Activated B cell treated with CpG ODN at 0.5 μM for 24 hours (primary cell): ENCODE results near the gene COL6A2. TPM values are rescaled to one million over a fixed set of nuclear protein-coding genes. Genes with fewer than 3 reads are reported as not detected.
A peak's percentile ranks its signal among the peaks of the same experiment; 100 is the strongest.

Experiments
- ATAC-seq: fragments of 200-7000 bp; cut with Tn5 transposase; one replicate; pipeline ENCODE4 v1.10.0; 2021; ENCODE audit warnings: low read depth, mild to moderate bottlenecking, moderate library complexity
- CTCF ChIA-PET: fragments of 350-600 bp; sonication (Branson Sonifier 250); formaldehyde crosslinking; loops from one replicate; lab custom pipeline; 2021; ENCODE audit warnings: antibody characterized with exemption; lab: Charles Lee
- POLR2A ChIA-PET: fragments of 350-600 bp; sonication (Branson Sonifier 250); formaldehyde crosslinking; loops from one replicate; lab custom pipeline; 2021; ENCODE audit warnings: antibody characterized with exemption; lab: Charles Lee
- DNase-seq: peaks from one replicate; pipeline ENCODE4 v3.0.0; 2022
- H3K27ac Mint-ChIP-seq: one replicate; pipeline ENCODE4 v1.8.0; 2020; ENCODE audit warnings: mixed read lengths
- H3K27me3 Mint-ChIP-seq: one replicate; pipeline ENCODE4 v1.8.0; 2021; ENCODE audit warnings: mixed read lengths
- H3K36me3 Mint-ChIP-seq: one replicate; pipeline ENCODE4 v1.8.0; 2021; ENCODE audit warnings: low read depth, mixed read lengths
- H3K4me1 Mint-ChIP-seq: one replicate; pipeline ENCODE4 v1.8.0; 2021; ENCODE audit warnings: mixed read lengths
- H3K4me3 Mint-ChIP-seq: one replicate; pipeline ENCODE4 v1.8.0; 2020; ENCODE audit warnings: mild to moderate bottlenecking, mixed read lengths
- H3K9me3 Mint-ChIP-seq: one replicate; pipeline ENCODE4 v1.8.0; 2020; ENCODE audit warnings: mixed read lengths
- CTCF ChIP-seq: fragments of 200-600 bp; IDR thresholded peaks from one replicate; pipeline ENCODE4 v1.8.0; 2022; ENCODE audit warnings: antibody characterized with exemption, mild to moderate bottlenecking
- intact Hi-C: fragments of 100-400 bp; cut with micrococcal nuclease; formaldehyde crosslinking; loops from one replicate; pipeline ENCODE4 v1.15.1; 2024
- total RNA-seq: library from RNA; stranded (reverse); gene quantifications from 2 replicates; pipeline ENCODE4 v1.2.3, GENCODE V29; 2022

COL6A2 gene
- total RNA-seq, 1 donor from 2014 or later: 0.40 TPM

- peaks cover 12% of the 10 kb centered on the region for H3K9me3 Mint-ChIP-seq
- ATAC-seq: no peak
- ChIA-PET CTCF (no interaction called here), POLR2A (no interaction called here)
- DNase-seq: no peak
- no peaks in the 10 kb centered on the region for H3K36me3 Mint-ChIP-seq
- no peaks in the 10 kb centered on the region for H3K4me1 Mint-ChIP-seq
- TF ChIP-seq CTCF: no peak
- H3K4me3 Mint-ChIP-seq: no peak overlapping the region
- intact Hi-C loops: no loop called here
- no peak overlapping the region for H3K27ac Mint-ChIP-seq
- no peaks in the 10 kb centered on the region for H3K27me3 Mint-ChIP-seq
Observed at GRCh38 chr21:46110499-46111192, 12.7 kb downstream of the COL6A2 start.

- ChIA-PET POLR2A (no interaction called here), CTCF (no interaction called here)
- DNase-seq (peak; percentile 5), ATAC-seq (no peak)
- Mint-ChIP-seq H3K4me1 (no peaks in the 10 kb centered on the region), H3K27me3 (no peaks in the 10 kb centered on the region), H3K27ac (no peak overlapping the region), H3K9me3 (peaks cover 9% of the 10 kb centered on the region), H3K36me3 (no peaks in the 10 kb centered on the region), H3K4me3 (no peak overlapping the region)
- intact Hi-C loops: no loop called here
- no peak for TF ChIP-seq CTCF
Observed at GRCh38 chr21:46111193-46111571, 13.3 kb downstream of the COL6A2 start.

- ATAC-seq: no peak
- peak; percentile 7 for DNase-seq
- Mint-ChIP-seq H3K27ac (no peak overlapping the region), H3K4me3 (no peak overlapping the region), H3K36me3 (no peaks in the 10 kb centered on the region), H3K9me3 (peaks cover 7% of the 10 kb centered on the region), H3K27me3 (no peaks in the 10 kb centered on the region), H3K4me1 (no peaks in the 10 kb centered on the region)
- CTCF ChIA-PET: no interaction called here
- no peak for TF ChIP-seq CTCF
- POLR2A ChIA-PET: no interaction called here
- intact Hi-C loops: no loop called here
Observed at GRCh38 chr21:46111857-46112724, 14.2 kb downstream of the COL6A2 start.

GRCh38 chr21:46112725-46113215, 14.9 kb downstream of the COL6A2 start:
- intact Hi-C loops: no loop called here

More at GRCh38 chr21:46112725-46113215, 14.9 kb downstream of the COL6A2 start:
- peak; percentile 8 for DNase-seq
- Mint-ChIP-seq H3K4me3 (no peak overlapping the region), H3K36me3 (no peaks in the 10 kb centered on the region), H3K27me3 (no peaks in the 10 kb centered on the region), H3K9me3 (peaks cover 5% of the 10 kb centered on the region), H3K4me1 (no peaks in the 10 kb centered on the region), H3K27ac (no peak overlapping the region)
- no peak for ATAC-seq
- ChIA-PET POLR2A (no interaction called here), CTCF (no interaction called here)
- no peak for TF ChIP-seq CTCF
